GM04504 (cell line): ENCODE data around the gene DNAAF5.
"Not testable (repeated sequence)": the region's sequence is repeated elsewhere in the genome, so short reads cannot be mapped to it uniquely, and the experiment has no call there.

ENCODE experiments used
- DNase-seq: peaks from one replicate; pipeline ENCODE4 v3.0.0-alpha.2; 2012; ENCODE audit warnings: low read depth

DNAAF5 gene

DNA sequence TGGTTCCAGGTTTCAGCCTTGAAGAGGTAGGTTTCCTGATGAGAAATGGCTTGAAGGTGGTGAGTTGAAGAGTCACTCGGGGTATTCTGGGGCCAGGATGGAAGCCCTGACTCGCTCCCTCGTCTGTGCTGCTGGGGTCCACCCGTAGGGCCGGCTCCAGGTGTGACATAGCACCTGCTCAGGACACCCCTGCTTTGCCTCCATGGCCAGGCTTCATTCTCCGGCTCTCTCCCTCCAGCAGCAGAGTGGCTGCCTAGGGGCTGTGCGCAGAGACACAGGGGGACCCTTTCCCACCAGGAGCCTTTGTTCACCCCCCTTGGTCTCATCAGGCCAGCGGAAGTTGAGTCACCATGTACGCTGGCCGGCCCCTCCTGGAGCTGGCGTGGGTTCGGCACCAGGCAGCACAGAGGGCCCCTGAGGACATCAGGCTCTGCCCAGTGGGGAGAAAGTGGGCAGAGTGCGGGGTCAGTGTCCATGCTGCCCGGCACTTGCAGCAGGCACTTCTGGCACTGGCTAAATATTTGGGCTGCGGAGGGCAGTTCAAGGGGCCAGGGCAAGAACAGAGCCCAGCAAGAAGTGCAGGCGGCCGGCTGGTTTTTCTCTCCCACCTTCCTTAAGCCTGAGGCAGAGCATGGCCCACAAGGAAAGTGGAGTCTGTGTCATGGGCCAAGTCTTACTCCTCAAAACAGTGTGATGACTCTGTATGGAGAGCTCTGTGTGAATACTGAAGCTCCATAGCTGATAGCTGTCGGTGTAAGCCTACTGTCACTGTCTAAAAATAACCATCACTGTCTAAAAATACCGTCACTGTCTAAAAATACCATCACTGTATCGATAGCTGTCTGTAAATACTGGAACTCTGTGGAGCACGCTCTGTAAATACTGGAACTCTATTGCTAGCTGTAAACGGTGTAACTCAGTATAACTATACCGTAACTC, 4.3 kb downstream of the DNAAF5 start:
- DNase-seq = no peak

DNA sequence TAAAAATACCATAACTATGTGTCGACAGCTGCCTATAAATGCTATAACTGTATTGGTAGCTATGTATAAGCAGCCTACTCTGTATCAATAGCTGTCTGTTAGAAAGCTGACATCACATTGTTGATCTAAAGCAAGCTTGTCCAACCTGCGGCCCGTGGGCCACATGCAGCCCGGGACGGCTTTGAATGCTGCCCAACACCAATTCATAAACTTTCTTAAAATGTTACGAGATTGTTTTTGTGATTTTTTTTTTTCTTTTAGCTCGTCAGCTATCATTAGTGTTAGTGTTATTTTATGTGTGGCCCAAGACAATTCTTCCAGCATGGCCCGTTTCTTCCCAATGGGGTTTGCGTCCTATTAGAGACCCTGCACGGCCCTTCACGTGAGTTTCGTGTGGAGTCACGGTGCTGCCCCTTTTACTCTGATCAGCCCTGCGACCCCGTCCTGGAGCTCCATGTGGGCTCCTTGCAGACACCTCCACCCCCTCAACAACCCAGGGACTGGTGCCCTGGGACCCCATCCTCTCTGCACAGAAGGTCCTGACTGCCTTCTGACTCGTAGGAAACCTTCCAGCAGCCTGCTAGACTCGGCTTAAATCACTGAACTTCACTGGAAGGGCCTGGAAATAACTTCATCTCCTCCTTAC, 5.1 kb downstream of the DNAAF5 start:
- DNase-seq = no peak

DNA sequence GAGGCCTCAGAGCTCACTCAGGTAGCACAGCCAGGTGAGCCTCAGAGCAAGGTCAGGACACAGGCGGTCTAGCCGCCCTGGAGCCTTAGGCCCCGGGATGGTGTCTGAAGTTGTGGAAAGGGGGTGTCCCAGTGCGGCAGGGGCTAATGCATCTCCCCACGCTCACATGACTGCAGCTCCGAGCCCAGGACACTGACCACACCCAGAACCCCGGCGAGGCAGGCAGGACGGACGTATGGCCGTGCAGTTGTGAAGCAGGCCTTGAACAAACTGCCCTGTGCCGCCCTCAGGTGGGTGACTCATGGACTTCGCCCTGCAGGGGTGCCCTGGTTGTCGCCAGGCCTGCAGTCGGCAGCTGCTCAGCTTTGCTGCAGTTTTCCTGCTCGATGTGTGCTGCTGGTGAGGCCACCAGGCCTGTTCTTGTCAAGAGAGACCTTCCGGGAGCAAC, 5.6 kb downstream of the DNAAF5 start:
- no peak for DNase-seq

DNA sequence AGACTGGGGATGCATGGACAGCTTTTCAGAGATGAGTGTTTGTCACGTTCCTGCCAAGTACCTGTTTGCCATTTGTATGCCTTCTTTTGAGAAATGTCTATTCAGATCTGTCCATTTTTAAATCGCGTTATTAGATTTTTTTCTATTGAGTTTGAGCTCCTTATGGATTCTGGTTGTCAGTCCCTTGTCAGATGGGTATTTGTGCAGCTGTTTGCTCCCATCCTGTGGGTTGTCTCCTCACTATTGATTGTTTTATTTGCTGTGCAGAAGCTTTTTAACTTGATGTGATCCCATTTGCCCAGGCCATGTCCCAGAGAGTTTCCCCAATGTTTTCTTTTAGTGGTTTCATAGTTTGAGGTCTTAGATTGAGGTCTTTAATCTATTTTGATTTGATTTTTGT, 6.1 kb downstream of the DNAAF5 start:
- DNase-seq = no peak

DNA sequence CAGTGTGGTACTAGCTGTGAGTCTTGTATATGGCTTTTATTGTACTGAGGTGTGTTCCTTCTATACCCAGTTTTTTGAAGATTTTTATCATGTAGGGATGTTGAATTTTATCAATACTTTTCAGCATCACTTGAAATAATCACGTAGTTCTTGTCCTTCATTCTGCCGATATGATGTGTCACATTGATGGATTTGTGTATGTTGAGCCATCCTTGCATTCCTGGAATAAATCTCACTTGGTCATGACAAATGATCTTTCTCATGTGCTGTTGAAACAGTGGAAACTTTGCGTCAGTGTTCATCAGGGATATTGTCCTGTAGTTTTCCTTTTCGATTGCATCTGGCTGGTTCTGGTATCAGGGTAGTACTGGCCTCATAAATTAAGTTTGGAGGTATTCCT, 7.7 kb downstream of the DNAAF5 start:
- no peak for DNase-seq

DNA sequence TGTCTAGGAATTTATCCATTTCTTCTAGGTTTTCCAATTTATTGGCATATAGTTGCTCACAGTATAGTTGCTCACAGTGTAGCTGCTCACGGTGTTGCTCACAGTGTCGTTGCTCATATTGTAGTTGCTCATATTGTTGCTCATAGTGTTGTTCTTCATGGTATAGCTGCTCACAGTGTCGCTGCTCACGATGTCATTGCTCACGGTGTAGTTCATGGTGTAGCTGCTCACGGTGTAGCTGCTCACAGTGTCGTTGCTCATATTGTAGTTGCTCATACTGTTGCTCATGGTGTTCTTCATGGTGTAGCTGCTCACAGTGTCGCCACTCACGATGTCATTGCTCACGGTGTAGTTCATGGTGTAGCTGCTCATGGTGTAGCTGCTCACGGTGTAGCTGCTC, 8.3 kb downstream of the DNAAF5 start:
- no peak for DNase-seq

DNA sequence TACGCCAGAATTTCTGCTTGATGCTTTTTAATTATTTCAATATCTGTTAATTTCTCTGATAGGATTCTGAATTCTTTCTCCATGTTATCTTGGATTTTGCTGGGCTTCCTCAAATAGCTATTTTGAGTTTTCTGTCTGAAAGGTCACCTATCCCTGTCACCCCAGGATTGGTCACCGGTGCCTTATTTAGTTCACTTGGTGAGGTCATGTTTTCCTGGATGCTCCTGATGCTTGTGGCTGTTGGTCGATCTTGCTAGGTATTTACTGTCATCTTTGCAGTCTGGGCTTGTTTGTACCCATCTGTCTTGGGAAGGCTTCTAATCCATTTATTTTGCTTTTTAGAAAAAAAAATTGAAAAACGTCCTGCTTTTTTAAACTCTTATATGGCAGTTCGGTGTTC, 11.7 kb downstream of the DNAAF5 start:
- no peak for DNase-seq

DNA sequence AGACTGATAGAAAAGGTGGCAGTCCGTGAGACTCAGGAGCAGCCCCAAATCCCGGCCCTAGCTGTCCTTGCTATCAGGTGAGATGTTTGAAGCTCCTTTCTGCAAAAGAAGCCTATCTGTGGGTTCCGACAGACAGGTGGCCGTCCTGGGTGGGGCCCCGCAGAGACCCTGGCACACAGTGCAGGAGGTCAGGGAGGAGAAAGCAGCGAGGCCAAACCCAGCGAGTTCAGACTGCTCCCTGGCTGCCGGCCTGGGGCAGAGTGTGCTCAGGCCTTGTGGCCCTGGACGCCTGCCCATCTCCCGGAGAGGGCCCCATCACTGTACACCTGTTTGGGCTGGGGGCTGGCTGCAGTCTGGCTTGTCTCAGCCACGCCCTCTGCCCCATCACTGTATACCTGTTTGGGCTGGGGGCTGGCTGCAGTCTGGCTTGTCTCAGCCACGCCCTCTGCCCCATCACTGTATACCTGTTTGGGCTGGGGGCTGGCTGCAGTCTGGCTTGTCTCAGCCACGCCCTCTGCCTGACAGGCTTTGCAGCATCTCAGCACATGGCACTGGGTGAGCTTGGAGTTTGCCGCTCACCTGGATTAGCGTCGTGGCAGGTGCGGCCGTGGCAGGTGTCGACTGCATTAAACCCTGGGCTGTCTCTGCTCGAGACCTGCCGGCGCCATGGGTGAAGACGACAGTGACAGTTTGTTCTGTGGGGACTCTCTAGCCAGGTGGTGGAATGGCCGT, 12.4 kb downstream of the DNAAF5 start:
- DNase-seq = no peak

DNA sequence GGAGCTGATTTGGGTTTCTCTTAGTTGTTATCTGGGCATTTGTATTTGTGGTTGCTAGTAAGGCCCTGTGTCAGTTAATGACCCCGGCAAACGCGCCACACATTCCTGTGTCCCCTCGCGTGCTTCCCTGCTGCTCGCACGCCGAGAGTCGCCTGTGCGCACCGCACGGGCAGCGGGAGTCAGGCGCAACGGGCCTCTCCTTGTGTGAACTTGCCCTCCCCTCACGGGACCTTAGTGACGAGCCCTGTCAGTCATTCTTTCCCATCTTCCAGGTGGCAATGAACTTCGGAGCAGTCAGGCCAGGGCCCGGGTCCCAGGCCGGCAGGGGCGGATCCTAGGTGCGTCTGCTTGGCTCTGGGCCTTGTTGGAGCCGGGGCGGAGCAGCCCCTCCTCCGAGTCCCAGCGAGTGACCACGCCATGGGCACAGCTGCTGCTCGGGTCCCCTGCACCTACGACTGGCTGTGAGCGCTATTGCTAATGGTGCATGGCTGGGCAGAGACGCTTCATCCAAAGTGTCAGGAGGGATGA, 13.0 kb downstream of the DNAAF5 start:
- DNase-seq = no peak

DNA sequence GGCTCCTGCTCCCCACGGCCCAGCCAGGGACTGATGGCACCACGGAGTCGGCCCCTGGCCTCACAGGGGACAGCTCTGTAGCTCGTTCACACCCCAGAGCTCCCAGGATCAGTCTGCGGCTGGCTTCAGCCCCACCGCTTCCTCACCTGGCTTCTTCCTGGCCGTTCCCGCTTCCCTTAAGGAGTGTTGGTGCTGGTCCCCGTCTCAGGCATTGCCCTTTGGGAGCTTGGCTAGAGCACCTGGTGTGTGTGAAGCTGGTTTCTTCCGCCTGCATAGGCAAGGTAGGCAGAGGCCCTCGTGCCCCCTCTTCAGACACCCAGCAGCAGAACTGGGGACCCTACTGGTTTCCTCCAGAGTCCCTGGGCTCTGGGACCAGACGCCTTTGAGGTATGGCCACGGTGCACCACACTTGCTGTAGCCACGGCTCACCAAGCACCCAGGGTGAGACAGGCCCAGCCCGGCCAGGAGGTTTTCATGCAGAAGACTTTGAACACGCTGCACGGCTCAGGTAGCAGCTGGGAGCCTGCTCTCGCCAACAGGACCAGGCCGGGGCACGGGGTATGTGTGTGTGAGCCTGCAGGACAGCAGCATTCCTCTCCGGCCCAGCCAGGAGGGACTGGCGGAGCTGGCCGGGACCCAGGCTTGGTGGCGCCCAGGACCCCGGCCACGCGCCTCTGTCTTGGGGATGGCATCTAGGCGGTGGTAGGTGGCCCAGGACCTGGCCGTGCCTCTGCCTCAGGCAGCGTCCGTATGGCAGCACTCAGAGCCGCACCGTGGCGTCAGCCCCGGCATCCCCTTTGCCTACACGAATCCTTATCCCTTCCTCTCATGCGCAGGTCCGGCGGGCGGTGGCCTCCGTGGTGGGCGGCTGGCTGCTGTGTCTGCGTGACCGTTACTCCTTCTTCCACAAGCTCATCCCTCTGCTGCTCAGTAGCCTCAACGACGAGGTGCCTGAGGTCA, 13.8 kb downstream of the DNAAF5 start:
- no peak for DNase-seq

DNA sequence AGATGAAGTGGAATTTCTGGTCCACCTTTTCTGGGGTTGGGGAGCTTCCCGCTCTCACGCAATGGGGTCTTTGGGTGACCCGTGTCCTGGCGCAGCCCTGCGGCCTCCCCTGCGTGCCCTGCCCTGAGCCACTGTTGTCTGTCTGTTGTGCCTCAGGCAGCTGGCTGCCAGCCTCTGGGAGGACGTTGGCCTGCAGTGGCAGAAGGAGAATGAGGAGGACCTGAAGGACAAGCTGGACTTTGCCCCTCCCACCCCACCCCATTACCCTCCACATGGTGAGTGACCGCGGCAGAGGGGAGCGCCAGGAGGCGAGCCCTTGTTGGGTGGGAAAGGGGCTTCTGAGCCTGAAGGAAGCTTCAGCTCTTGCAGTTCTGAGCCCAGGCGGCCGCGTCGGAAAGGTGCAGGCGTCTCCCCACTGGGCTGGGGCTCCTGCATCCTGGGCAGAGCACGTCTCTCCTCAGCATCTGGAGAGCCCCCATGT, 14.7 kb downstream of the DNAAF5 start:
- no peak for DNase-seq

DNA sequence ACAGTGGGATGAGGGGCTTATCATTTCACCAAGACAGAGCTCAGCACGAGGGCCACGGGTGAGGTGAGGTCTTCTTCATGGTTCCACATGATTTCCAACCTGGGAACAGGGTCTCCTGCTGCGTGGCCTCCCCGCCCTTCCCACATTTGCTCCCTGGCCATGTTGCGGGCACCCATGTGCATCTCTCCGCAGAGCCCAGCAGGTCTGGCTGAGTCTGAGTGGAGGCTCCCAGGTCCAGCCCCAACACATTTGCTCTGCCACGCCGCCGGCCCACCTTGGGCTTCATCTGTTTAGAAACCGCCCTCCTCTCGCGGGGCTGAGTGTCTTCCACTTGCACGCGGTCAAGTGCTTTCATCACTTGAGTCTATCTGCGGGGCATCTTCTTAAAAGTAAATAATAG, 15.4 kb downstream of the DNAAF5 start:
- no peak for DNase-seq

DNA sequence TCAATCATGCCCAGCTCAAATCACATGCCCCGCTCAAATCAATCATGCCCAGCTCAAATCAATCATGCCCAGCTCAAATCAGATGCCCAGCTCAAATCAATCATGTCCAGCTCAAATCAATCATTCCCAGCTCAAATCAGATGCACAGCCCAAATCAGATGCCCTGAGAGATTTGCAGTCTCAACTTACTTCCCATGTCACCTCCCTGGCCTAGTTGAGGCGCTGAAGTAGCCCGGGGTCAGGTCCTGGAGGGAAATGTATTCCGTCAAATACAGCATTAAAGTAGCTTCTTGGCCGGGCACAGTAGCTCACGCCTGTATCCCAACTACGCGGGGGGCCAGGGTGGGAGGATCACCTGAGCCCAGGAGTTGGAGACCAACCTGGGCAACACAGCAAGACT, 16.3 kb downstream of the DNAAF5 start:
- no peak for DNase-seq

DNA sequence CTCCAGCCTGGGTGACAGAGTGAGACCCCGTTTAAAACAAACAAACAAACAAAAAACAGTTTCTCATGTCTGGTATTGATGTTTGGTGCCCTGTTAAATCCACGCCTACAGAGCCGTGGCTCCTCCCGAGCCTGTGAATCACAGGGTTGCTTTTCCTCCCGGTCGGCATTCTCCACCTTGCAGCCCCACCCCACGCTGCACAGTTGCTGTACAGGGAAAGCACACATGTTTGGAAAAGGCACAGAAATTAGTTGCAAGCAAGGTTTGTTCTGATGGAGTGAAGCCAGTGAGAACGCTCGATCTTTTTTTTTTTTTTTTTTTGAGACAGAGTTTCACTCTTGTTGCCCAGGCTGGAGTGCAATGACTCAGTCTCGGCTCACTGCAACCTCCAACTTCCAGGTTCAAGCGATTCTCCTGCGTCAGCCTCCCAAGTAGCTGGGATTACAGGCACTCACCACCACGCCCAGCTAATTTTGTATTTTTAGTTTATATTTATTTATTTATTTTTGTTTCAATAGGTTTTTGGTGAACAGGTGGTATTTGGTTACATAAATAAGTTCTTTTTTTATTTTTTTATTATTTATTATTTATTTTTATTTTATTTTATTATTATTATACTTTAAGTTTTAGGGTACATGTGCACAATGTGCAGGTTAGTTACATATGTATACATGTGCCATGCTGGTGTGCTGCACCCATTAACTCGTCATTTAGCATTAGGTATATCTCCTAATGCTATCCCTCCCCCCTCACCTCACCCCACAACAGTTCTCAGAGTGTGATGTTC, 17.0 kb downstream of the DNAAF5 start:
- not testable (repeated sequence) for DNase-seq

DNA sequence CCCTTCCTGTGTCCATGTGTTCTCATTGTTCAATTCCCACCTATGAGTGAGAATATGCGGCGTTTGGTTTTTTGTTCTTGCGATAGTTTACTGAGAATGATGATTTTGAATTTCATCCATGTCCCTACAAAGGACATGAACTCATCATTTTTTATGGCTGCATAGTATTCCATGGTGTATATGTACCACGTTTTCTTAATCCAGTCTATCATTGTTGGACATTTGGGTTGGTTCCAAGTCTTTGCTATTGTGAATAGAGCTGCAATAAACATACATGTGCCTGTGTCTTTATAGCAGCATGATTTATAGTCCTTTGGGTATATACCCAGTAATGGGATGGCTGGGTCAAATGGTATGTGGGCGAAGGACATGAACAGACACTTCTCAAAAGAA, 17.6 kb downstream of the DNAAF5 start:
- not testable (repeated sequence) for DNase-seq

DNA sequence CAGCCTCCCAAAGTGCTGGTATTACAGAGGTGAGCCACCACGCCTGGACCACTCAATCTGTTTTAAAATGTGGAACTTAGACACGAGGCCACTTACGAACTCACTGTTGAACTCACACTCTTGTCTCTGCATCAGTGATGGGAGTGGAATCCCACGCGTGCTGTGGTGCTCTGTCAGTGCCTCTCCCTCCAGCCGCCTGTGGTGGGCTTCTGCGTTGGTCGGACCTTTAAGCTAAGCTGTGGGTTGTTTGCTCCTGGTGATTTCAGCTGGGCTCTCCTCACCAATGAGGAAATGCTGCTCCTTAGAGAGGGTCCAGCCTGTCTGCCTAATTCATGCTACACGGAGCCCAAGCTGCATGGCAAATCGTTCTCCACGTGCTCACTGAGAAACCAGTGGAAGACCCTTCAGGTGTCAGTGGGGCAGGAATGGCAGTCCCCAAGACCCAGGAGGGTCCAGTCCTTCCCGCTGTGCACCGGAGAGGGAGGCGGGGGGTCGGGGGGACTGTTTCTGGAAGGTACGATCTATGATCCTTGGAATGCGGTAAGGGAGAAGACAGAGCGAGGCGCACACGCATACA, 18.4 kb downstream of the DNAAF5 start:
- DNase-seq = no peak

DNA sequence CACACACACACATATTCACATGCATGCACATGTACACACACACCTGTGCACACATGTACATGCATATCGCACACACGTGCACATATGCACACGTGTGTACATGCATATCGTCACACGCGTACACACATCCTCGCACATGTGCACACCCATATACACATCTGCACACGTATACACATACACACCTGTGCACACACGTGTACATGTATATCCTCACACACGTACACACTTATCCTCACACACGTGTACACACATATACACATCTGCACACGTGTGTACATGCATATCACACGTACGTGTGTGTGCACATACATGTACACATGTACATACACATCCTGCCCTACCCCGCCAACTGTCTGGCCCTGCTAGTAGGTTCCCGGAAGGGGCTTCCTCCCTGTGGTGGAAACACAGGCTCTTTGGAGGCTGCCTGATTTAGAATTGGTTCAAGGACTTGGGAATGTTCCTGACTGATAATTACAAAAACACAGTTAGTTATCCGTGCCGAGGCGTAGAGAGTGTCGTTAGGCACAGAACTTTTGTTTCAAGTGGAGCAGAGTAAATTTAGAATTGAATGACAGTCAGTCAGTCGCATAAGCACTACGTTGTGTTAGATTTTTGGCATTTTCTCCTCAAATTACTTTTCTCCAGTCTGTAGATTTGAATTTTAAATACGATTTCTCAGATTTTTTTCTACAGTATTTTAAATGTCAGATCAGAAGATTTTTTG, 19.1 kb downstream of the DNAAF5 start:
- DNase-seq = no peak

DNA sequence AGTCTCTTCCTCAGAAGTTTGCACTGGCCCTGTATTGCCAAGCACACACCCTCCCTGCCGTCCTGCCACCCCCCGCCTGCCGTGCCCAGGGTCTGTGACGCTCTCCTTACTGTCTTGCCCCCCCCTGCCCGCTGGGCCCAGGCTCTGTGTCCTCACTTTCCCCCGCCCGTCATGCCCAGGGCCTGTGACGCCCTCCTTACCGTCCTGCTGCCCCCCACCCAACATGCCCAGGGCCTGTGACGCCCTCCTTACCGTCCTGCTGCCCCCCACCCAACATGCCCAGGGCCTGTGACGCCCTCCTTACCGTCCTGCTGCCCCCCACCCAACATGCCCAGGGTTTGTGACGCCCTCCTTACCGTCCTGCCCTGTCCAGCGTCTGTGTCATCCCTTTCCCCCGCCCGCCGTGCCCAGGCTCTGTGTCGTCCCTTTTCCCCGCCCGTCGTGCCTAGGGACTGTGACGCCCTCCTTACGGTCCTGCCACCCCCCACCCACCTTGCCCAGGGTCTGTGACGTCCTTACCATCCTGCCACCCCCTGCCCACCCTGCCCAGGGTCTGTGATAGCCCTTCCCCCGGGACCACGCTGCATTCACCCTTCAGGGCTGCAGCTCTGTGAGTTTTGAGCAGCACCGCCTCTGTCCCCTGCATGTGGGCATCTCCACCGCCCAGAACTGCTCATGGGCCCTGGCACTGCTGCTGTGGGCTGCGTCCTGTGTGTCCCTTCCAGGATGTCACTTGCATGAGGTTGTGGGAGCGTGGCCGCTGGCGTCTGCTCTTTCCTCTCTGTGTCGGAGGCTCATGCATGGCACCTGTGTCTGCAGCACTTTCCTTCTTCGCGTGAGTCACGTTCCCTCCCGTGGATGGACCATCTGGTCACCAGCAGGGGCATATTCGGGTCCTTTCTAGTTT, 19.9 kb downstream of the DNAAF5 start:
- DNase-seq = no peak
